Testis (tissue), 2 donors: ENCODE data around the gene TAB2.

Source experiments
- CTCF ChIP-seq, 3 experiments: fragments of 450-650 bp in 2 of 3; fragments of 200-600 bp in 1 of 3; sonication (generic) in 1 of 3; IDR thresholded peaks; one replicate each; pipeline ENCODE4 v1.5.1; 2016 to 2019; ENCODE audit warnings: antibody characterized with exemption in 3 of 3, mild to moderate bottlenecking in 2 of 3, moderate library complexity in 1 of 3
- POLR2A ChIP-seq: fragments of 450-650 bp; IDR thresholded peaks from one replicate; pipeline ENCODE4 v1.6.1; 2017; ENCODE audit warnings: antibody characterized with exemption, mild to moderate bottlenecking, moderate library complexity

GRCh38 chr6:149440735-149441671 lies 123.5 kb downstream of the TAB2 start:
- TF ChIP-seq POLR2A (no peak), CTCF (IDR thresholded peaks at IDR 0.05) (no peak)
